Testis (tissue), 2 donors: ENCODE data around the gene SFTPB.

Experiments used
- CTCF ChIP-seq, 3 experiments: fragments of 450-650 bp in 2 of 3; fragments of 200-600 bp in 1 of 3; sonication (generic) in 1 of 3; IDR thresholded peaks; one replicate each; pipeline ENCODE4 v1.5.1; 2016 to 2019; ENCODE audit warnings: antibody characterized with exemption in 3 of 3, mild to moderate bottlenecking in 2 of 3, moderate library complexity in 1 of 3
- POLR2A ChIP-seq: fragments of 450-650 bp; IDR thresholded peaks from one replicate; pipeline ENCODE4 v1.6.1; 2017; ENCODE audit warnings: antibody characterized with exemption, mild to moderate bottlenecking, moderate library complexity

DNA sequence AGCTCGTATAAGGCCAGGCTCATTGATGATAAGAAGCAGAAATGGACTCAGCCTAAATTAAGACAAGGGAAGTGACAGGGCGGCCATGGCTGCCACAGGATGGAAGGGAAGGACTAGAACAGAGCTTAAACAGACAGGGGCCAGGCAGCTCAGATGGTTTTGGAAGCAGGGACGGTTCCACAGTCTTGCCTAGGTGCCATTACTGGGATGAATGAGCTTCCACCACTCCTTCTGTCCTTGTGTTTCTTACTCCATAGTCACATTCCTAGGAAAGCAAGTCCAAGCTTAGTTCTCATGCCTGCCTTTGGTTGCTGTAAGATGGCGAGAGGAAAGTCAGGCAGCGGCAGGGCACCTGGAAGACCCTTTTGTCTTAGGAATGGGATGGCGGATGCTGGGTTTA is 38.1 kb upstream of the SFTPB start:
- TF ChIP-seq CTCF (IDR thresholded peaks at IDR 0.05) (no peak), POLR2A (no peak)
